Measurements from ENCODE around the gene GAS2L1.

The GAS2L1 gene

GRCh38 chr22:29313576-29314466, 7.4 kb downstream of the GAS2L1 start:
- no peak for DNase-seq (ENCODE audit: insufficient read length, low spot score)
- TF ChIP-seq CTCF (IDR thresholded peaks at IDR 0.05; ENCODE audit: insufficient read depth, missing control alignments): no peak
- no peak for FAIRE-seq

GRCh38 chr22:29314537-29315285, 8.3 kb downstream of the GAS2L1 start:
- FAIRE-seq (no peak), DNase-seq (ENCODE audit: insufficient read length, low spot score) (no peak)
- TF ChIP-seq CTCF (IDR thresholded peaks at IDR 0.05; ENCODE audit: insufficient read depth, missing control alignments): no peak

- FAIRE-seq (no peak), DNase-seq (ENCODE audit: insufficient read length, low spot score) (no peak)
- TF ChIP-seq CTCF (IDR thresholded peaks at IDR 0.05; ENCODE audit: insufficient read depth, missing control alignments): no peak
These were observed 9.1 kb downstream of the GAS2L1 start, which contains the start of gene RASL10A for GRCh38 chr22:29315286-29316140. TSS of gene RASL10A (minus strand) at chr22:29315697. CDS start at chr22:29315246, 451 bp downstream.

GRCh38 chr22:29316141-29316828, 9.8 kb downstream of the GAS2L1 start:
- no peak for FAIRE-seq
- no peak for DNase-seq (ENCODE audit: insufficient read length, low spot score)
- TF ChIP-seq CTCF (IDR thresholded peaks at IDR 0.05; ENCODE audit: insufficient read depth, missing control alignments): no peak

GRCh38 chr22:29317827-29318454, 11.5 kb downstream of the GAS2L1 start:
- no peak for FAIRE-seq
- no peak for TF ChIP-seq CTCF (IDR thresholded peaks at IDR 0.05; ENCODE audit: insufficient read depth, missing control alignments)
- no peak for DNase-seq (ENCODE audit: insufficient read length, low spot score)

GRCh38 chr22:29319072-29319471, 12.6 kb downstream of the GAS2L1 start:
- TF ChIP-seq CTCF (IDR thresholded peaks at IDR 0.05; ENCODE audit: insufficient read depth, missing control alignments): no peak
- no peak for DNase-seq (ENCODE audit: insufficient read length, low spot score)
- no peak for FAIRE-seq

Data from D721Med (cell line).